NCI-H526 treated with DMSO at 0.1 percent for 48 hours (cell line): ENCODE measurements around the gene GAPDH.
"Not testable (repeated sequence)": the region's sequence is repeated elsewhere in the genome, so short reads cannot be mapped to it uniquely, and the experiment has no call there.

ENCODE experiments used
- DNase-seq: peaks from one replicate; lab custom pipeline; 2025; lab: John Stamatoyannopoulos, UW

GAPDH gene

GRCh38 chr12:6563448-6564050 is 29.2 kb downstream of the GAPDH start:
- DNase-seq, result peak; percentile 7

- no peak for DNase-seq
These were observed 32.9 kb downstream of the GAPDH start for GRCh38 chr12:6567112-6567670.

- DNase-seq, result no peak
These were observed 35.0 kb downstream of the GAPDH start for GRCh38 chr12:6569312-6569711.

GRCh38 chr12:6569786-6570185 is 35.5 kb downstream of the GAPDH start:
- no peak for DNase-seq

DNA sequence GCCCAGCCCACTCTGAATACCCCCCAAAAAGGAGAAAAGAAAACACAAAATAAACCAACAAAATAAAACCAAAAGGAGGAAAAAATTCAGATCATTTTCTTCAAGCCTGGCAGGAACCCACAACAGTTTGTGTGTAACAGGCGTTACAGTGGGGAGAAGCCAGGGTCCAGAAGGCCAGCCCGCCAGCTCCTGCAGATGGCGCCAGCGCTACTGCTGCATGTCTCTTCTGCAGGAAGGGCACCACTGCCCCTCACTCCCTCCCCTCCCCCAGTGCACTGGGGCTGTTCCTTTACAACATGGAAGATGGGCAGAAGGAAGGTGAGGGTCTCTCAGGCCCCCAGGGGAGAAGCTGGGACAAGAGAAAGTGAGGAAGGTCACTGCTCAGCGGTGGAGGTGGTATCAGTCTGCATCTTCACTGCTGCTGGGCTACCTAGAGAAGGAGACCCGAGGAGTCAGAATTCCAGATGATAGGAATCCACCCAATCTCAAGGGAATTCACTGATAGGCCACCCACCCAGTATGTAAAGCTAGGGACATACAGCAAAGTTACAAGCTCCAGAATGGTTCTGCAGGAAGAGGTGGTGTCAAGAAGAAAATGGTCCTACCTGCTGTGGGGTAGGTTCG is 36.1 kb downstream of the GAPDH start:
- DNase-seq, result peak; percentile 39

- no peak for DNase-seq
These were observed 38.7 kb downstream of the GAPDH start for GRCh38 chr12:6573001-6573400.

GRCh38 chr12:6574576-6575295 is 40.4 kb downstream of the GAPDH start:
- DNase-seq, result no peak

- DNase-seq, result no peak
These were observed 41.3 kb downstream of the GAPDH start for GRCh38 chr12:6575648-6576047.

DNA sequence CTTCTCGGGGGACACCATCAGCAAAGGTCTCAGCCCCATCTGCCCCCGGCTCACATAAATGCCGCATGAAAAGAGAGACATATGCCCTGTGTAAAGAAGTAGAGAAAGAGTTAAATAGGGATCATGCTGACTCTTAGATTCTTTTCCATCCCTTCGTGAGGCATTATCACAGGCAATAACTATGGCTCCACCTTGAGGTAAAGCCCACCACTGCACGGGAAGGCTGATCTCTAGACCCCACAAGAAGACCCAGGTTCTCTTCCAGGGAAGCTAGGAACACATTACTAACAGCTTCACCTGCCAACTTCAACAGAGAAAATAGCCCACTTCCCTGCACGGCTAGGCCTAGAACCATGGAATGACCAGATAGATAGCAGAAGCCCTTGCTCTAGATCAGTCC is 47.9 kb downstream of the GAPDH start:
- DNase-seq, result no peak

- no peak for DNase-seq
These were observed 48.6 kb downstream of the GAPDH start for GRCh38 chr12:6582959-6583358.

GRCh38 chr12:6584293-6584692 is 50.0 kb downstream of the GAPDH start:
- DNase-seq, result no peak

DNA sequence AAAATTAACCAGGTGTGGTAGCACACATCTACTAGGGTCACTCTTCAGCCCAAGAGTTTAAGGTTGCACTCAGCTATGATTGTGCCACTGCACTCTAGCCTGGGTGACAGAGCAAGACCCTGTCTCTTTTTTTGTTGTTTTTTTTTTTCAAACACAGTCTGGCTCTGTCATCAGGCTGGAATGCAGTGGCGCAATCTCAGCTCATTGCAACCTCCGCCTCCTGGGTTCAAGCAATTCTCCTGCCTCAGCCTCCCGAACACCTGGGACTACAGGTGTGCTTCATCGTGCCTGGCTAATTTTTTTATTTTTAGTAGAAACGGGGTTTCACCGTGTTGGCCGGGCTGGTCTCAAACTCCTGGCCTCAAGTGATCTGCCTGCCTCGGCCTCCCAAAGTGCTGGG is 52.3 kb downstream of the GAPDH start:
- DNase-seq, result not testable (repeated sequence)
